ENCODE results near the gene DRGX.

DRGX gene

GRCh38 chr10:49333192-49333591, 62.7 kb downstream of the DRGX start:
- DNase-seq: no peak

- no peak for DNase-seq
These were observed 63.1 kb downstream of the DRGX start for GRCh38 chr10:49332768-49333167.

DNA sequence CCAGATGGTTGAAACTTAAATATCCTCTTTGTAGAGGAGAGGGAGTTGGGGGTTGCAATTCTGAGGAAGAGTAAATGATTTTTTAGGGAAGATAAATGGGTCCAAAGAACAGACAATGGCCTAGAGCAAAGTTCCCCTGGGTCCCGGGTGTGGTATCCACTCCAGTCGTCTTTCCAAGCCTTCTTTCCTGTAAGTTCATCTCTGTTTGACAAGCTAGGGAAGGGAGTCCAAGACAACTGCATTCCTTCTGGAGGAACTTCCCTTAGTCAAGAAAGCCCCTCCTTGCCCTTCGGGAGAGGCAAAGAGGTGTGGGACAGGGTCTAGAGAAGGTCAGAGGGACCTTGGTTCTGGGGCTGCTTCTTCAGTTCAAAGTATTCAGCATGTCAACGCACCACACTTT, 63.6 kb downstream of the DRGX start:
- DNase-seq: no peak

DNA sequence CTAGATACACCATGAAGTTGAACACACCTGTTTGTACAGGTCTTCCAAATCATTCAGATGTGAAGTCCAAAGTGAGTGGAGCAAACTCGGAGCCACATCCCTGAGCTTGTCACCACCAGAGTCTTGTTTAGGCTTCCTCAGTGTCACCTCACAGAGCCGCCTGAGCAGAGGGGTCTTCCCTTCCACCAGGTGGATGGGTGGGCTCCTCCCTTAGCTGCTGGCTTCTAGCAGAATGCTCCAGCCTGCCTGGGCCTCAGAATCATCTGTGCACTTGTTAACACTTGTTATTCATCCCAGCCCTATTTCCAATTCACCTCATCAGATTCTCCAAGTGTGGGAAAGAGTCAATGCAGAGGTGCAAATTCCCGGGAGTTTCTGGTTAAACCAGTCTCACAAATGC, 64.5 kb downstream of the DRGX start:
- DNase-seq: no peak

- DNase-seq: no peak
These were observed 65.7 kb downstream of the DRGX start for GRCh38 chr10:49330127-49330665.

- no peak for DNase-seq
These were observed 66.8 kb downstream of the DRGX start for GRCh38 chr10:49329146-49329505.

DNA sequence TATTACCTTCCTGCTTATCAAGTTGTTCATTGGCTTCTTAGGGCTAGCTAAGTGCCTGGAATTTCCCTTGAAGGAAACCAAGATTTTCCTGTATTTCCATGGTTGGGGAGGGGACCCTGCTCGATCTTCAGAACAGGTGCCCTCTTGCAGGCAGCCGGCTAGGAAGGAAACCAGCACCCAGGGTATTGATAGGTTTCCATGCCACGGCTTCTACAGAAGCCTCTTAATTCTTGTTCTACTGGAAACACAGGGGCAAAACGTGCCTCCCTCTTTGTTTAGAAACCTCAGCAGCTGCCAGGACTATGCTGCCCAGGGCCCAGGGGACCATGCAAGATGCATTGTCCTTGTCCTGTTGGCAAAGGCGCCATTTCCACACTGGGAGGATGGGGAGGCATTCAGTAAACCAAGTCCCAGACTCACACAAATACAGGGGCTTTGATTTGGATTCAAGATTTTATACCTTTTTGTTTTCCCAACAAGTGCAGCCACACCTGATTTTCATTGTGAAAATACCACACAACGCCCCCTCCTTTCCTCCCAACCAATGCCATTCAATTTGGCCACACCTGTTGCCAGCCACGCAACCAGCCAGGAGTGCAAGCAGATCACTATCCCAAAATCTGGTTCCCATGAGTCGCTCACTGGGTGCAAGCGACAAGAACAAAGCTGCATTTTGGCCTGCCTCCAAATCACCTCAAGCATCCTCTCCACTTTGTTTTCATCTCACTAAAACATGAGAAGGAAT, 67.3 kb downstream of the DRGX start:
- no peak for DNase-seq

GRCh38 chr10:49327036-49327813, 68.7 kb downstream of the DRGX start:
- DNase-seq: no peak

- DNase-seq: no peak
These were observed 69.7 kb downstream of the DRGX start for GRCh38 chr10:49325916-49326783.

GRCh38 chr10:49325131-49325915, 70.6 kb downstream of the DRGX start:
- no peak for DNase-seq

- DNase-seq: no peak
These were observed 71.2 kb downstream of the DRGX start for GRCh38 chr10:49324711-49325110.

GRCh38 chr10:49323896-49324270, 72.0 kb downstream of the DRGX start:
- no peak for DNase-seq

DNA sequence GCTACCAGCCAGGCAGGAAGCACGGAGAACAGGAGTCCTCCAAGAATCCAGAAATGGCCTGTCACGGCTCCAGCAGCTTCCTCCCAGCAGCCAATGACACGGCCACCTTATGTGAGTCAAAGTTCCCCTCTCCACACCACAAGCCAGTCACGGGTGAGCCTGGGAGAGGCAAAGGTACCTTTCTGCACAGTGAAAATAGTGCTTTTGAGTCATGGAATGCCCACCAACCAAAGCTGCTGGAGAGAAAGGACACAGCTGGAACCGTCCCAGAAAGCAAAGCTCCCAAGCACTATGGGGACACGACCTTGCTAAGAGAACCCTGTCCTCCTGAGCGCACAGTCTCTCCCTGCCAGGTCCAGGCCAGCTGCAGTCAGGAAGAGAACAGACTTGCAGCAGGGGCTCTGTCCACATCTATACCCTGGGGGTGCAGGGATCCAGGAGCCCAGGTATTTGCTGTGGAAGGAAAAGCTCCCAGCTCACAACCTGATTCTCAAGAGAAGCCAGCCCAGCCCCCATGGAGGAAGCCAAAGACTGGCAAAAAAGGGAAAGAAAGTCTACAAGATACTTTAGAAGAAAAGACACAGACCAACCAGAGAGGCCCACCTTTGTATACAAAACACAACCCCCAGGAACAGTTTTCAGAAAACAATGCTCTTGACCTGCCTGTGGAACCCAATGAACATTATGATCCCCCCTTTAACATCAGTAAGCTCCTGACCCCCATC, 72.6 kb downstream of the DRGX start:
- no peak for DNase-seq

- no peak for DNase-seq
These were observed 73.3 kb downstream of the DRGX start for GRCh38 chr10:49322371-49323170.

GRCh38 chr10:49321021-49321420, 74.9 kb downstream of the DRGX start:
- DNase-seq: no peak

DNA sequence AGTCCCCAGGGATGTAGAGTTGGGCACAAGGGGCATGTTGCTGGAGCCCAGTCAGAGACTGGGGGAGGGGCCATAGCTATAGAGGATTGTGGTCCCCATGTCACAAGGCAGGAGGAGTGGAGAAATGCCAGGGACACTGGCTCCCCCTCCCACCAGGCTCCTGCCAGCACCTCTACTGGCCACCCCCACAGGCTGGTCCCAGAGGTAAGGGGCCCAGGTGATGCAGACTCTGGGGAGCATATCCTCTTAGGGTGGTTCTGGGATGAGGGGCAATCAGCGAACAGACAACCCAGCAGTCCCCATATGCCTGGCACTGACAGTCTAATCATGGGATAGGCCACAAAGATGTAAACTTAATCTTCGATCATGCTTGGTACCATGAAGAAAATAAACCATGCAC, 75.7 kb downstream of the DRGX start:
- no peak for DNase-seq

DNA sequence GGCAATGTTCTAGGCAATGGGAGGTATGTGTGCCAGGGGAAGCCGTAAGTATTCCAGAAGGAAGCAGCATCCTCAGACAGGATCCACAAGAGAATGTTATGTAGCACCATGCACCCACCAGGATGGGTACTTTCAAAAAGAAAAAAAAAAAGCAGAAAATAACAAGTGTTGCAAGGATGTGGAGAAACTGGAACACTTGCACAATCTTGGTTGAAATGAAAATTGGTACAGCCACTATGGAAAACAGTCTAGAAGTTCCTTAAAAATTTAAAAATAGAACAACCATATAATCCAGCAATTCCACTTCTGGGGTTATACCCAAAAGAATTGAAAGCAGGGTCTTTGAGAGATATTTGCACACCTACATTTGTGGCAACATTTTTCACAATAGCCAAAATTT, 76.7 kb downstream of the DRGX start:
- DNase-seq: no peak

- DNase-seq: no peak
These were observed 77.1 kb downstream of the DRGX start for GRCh38 chr10:49318755-49319154.

GRCh38 chr10:49318028-49318427, 77.9 kb downstream of the DRGX start:
- DNase-seq: no peak

GRCh38 chr10:49314806-49315205, 81.1 kb downstream of the DRGX start:
- no peak for DNase-seq

All from T1000 (cell line).